Measurements from ENCODE around the gene FHAD1.

Gene FHAD1

GRCh38 chr1:15257309-15257708 is 10.3 kb downstream of the FHAD1 start:
- no peaks in the 10 kb centered on the region for H3K4me1 ChIP-seq (ENCODE audit: control insufficient read depth, low read depth, low read length)
- no peak overlapping the region for H3K4me3 ChIP-seq (ENCODE audit: low read length)
- no peaks in the 10 kb centered on the region for H3K36me3 ChIP-seq (ENCODE audit: control insufficient read depth, low read depth, low read length)
- H3K9me3 ChIP-seq (ENCODE audit: control insufficient read depth, low read depth, low read length), result no peaks in the 10 kb centered on the region
- H3K27me3 ChIP-seq (ENCODE audit: control insufficient read depth, insufficient read depth, low read length), result no peaks in the 10 kb centered on the region
- no peak overlapping the region for H3K27ac ChIP-seq (ENCODE audit: low read length)
- H3K9ac ChIP-seq (ENCODE audit: low read length), result no peak overlapping the region

GRCh38 chr1:15258833-15259621 is 12.0 kb downstream of the FHAD1 start:
- H3K4me3 ChIP-seq (ENCODE audit: low read length), result no peak overlapping the region
- no peaks in the 10 kb centered on the region for H3K9me3 ChIP-seq (ENCODE audit: control insufficient read depth, low read depth, low read length)
- H3K27me3 ChIP-seq (ENCODE audit: control insufficient read depth, insufficient read depth, low read length), result no peaks in the 10 kb centered on the region
- H3K4me1 ChIP-seq (ENCODE audit: control insufficient read depth, low read depth, low read length), result no peaks in the 10 kb centered on the region
- no peak overlapping the region for H3K9ac ChIP-seq (ENCODE audit: low read length)
- no peak overlapping the region for H3K27ac ChIP-seq (ENCODE audit: low read length)
- no peaks in the 10 kb centered on the region for H3K36me3 ChIP-seq (ENCODE audit: control insufficient read depth, low read depth, low read length)

- Histone ChIP-seq H3K4me3 (ENCODE audit: low read length) (no peak overlapping the region), H3K27ac (ENCODE audit: low read length) (no peak overlapping the region), H3K36me3 (ENCODE audit: control insufficient read depth, low read depth, low read length) (no peaks in the 10 kb centered on the region), H3K9ac (ENCODE audit: low read length) (no peak overlapping the region), H3K9me3 (ENCODE audit: control insufficient read depth, low read depth, low read length) (no peaks in the 10 kb centered on the region), H3K27me3 (ENCODE audit: control insufficient read depth, insufficient read depth, low read length) (no peaks in the 10 kb centered on the region), H3K4me1 (ENCODE audit: control insufficient read depth, low read depth, low read length) (no peaks in the 10 kb centered on the region)
Observed at GRCh38 chr1:15259622-15260007, 12.6 kb downstream of the FHAD1 start.

- no peak overlapping the region for H3K9ac ChIP-seq (ENCODE audit: low read length)
- no peaks in the 10 kb centered on the region for H3K4me1 ChIP-seq (ENCODE audit: control insufficient read depth, low read depth, low read length)
- no peaks in the 10 kb centered on the region for H3K27me3 ChIP-seq (ENCODE audit: control insufficient read depth, insufficient read depth, low read length)
- H3K4me3 ChIP-seq (ENCODE audit: low read length), result no peak overlapping the region
- no peak overlapping the region for H3K27ac ChIP-seq (ENCODE audit: low read length)
- H3K36me3 ChIP-seq (ENCODE audit: control insufficient read depth, low read depth, low read length), result no peaks in the 10 kb centered on the region
- no peaks in the 10 kb centered on the region for H3K9me3 ChIP-seq (ENCODE audit: control insufficient read depth, low read depth, low read length)
Observed at GRCh38 chr1:15260418-15261154, 13.6 kb downstream of the FHAD1 start.

DNA sequence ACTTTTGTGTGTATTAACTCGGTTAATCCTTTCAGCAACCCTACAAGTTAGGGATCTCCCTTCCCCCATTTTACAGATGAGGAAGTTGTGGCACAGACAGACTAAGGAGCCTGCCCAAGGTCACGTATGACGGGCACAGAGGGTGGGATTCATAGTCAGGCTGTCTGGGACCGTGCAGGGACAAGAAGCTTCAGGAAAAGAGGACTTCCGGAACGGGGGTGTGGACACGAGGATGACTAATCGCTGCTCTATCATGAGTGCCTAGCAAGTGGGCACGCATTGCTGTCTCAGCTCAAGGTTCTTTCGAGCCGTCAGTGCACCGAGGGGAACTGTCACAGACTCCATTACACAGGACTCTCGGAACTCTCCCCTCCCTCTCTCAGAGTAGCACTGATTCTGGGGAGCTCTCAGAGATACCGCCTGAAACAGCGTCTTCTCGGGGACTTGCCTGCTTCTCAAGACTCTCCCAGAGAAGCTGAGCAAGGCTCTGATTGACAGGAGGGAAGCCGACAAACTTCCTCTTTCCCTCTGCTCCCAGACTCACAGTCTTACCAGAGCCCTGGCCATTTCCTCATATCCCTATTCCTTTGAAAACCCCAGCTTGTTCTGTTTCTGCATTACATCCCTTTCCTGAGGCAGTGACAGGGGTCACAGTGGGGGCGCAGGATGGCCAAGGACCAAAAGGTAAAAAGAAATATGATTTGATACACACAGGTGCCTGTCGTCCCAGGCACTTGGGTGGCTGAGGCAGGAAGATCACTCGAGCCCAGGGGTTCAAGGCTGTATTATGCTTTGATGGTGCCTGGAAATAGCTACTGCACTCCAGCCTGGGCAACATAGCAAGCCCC is 14.4 kb downstream of the FHAD1 start:
- no peaks in the 10 kb centered on the region for H3K4me1 ChIP-seq (ENCODE audit: control insufficient read depth, low read depth, low read length)
- no peak overlapping the region for H3K9ac ChIP-seq (ENCODE audit: low read length)
- H3K4me3 ChIP-seq (ENCODE audit: low read length), result no peak overlapping the region
- no peaks in the 10 kb centered on the region for H3K36me3 ChIP-seq (ENCODE audit: control insufficient read depth, low read depth, low read length)
- H3K9me3 ChIP-seq (ENCODE audit: control insufficient read depth, low read depth, low read length), result no peaks in the 10 kb centered on the region
- H3K27ac ChIP-seq (ENCODE audit: low read length), result no peak overlapping the region
- no peaks in the 10 kb centered on the region for H3K27me3 ChIP-seq (ENCODE audit: control insufficient read depth, insufficient read depth, low read length)

DNA sequence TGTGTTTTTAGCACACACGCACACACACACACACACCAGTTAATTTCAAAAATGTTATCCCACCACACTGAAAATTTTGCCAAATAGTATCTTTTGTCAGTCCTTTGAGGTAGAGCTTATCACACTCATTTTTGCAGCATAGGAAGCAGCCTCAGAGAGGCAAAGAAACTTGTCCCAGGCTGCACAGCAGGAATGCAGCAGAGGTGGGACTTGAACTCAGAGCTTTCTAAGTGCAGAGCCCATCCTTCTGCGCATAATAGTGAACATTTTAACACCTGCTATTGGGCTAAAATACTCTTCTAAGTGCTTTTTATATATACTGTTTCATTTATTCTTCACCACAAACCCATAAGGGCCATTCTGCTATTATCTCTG is 15.0 kb downstream of the FHAD1 start:
- Histone ChIP-seq H3K4me1 (ENCODE audit: control insufficient read depth, low read depth, low read length) (no peaks in the 10 kb centered on the region), H3K9me3 (ENCODE audit: control insufficient read depth, low read depth, low read length) (no peaks in the 10 kb centered on the region), H3K36me3 (ENCODE audit: control insufficient read depth, low read depth, low read length) (no peaks in the 10 kb centered on the region), H3K4me3 (ENCODE audit: low read length) (no peak overlapping the region), H3K9ac (ENCODE audit: low read length) (no peak overlapping the region), H3K27me3 (ENCODE audit: control insufficient read depth, insufficient read depth, low read length) (no peaks in the 10 kb centered on the region), H3K27ac (ENCODE audit: low read length) (no peak overlapping the region)

- H3K4me1 ChIP-seq (ENCODE audit: control insufficient read depth, low read depth, low read length), result no peaks in the 10 kb centered on the region
- H3K27me3 ChIP-seq (ENCODE audit: control insufficient read depth, insufficient read depth, low read length), result no peaks in the 10 kb centered on the region
- no peak overlapping the region for H3K9ac ChIP-seq (ENCODE audit: low read length)
- no peak overlapping the region for H3K27ac ChIP-seq (ENCODE audit: low read length)
- no peak overlapping the region for H3K4me3 ChIP-seq (ENCODE audit: low read length)
- no peaks in the 10 kb centered on the region for H3K9me3 ChIP-seq (ENCODE audit: control insufficient read depth, low read depth, low read length)
- H3K36me3 ChIP-seq (ENCODE audit: control insufficient read depth, low read depth, low read length), result no peaks in the 10 kb centered on the region
Observed at GRCh38 chr1:15262706-15263105, 15.7 kb downstream of the FHAD1 start.

- no peaks in the 10 kb centered on the region for H3K36me3 ChIP-seq (ENCODE audit: control insufficient read depth, low read depth, low read length)
- no peak overlapping the region for H3K9ac ChIP-seq (ENCODE audit: low read length)
- H3K27ac ChIP-seq (ENCODE audit: low read length), result no peak overlapping the region
- H3K4me3 ChIP-seq (ENCODE audit: low read length), result no peak overlapping the region
- no peaks in the 10 kb centered on the region for H3K27me3 ChIP-seq (ENCODE audit: control insufficient read depth, insufficient read depth, low read length)
- no peaks in the 10 kb centered on the region for H3K4me1 ChIP-seq (ENCODE audit: control insufficient read depth, low read depth, low read length)
- H3K9me3 ChIP-seq (ENCODE audit: control insufficient read depth, low read depth, low read length), result no peaks in the 10 kb centered on the region
Observed at GRCh38 chr1:15264769-15265168, 17.7 kb downstream of the FHAD1 start.

GRCh38 chr1:15271196-15271595 is 24.2 kb downstream of the FHAD1 start:
- Histone ChIP-seq H3K36me3 (ENCODE audit: control insufficient read depth, low read depth, low read length) (no peaks in the 10 kb centered on the region), H3K27ac (ENCODE audit: low read length) (no peak overlapping the region), H3K9ac (ENCODE audit: low read length) (no peak overlapping the region)

GRCh38 chr1:15272009-15272781 is 25.2 kb downstream of the FHAD1 start:
- Histone ChIP-seq H3K27ac (ENCODE audit: low read length) (no peak overlapping the region), H3K9ac (ENCODE audit: low read length) (peak overlapping the region; percentile 7), H3K4me3 (ENCODE audit: low read length) (peak overlapping the region; percentile 31)

More at GRCh38 chr1:15271196-15271595, 24.2 kb downstream of the FHAD1 start:
- H3K9me3 ChIP-seq (ENCODE audit: control insufficient read depth, low read depth, low read length), result no peaks in the 10 kb centered on the region
- H3K4me1 ChIP-seq (ENCODE audit: control insufficient read depth, low read depth, low read length), result no peaks in the 10 kb centered on the region
- no peak overlapping the region for H3K4me3 ChIP-seq (ENCODE audit: low read length)
- peaks cover 7% of the 10 kb centered on the region for H3K27me3 ChIP-seq (ENCODE audit: control insufficient read depth, insufficient read depth, low read length)

GRCh38 chr1:15272782-15273127 is 25.7 kb downstream of the FHAD1 start:
- H3K9ac ChIP-seq (ENCODE audit: low read length), result peak overlapping the region; percentile 7

More at GRCh38 chr1:15272009-15272781, 25.2 kb downstream of the FHAD1 start:
- Histone ChIP-seq H3K27me3 (ENCODE audit: control insufficient read depth, insufficient read depth, low read length) (peaks cover 7% of the 10 kb centered on the region), H3K4me1 (ENCODE audit: control insufficient read depth, low read depth, low read length) (no peaks in the 10 kb centered on the region), H3K36me3 (ENCODE audit: control insufficient read depth, low read depth, low read length) (no peaks in the 10 kb centered on the region), H3K9me3 (ENCODE audit: control insufficient read depth, low read depth, low read length) (no peaks in the 10 kb centered on the region)

More at GRCh38 chr1:15272782-15273127, 25.7 kb downstream of the FHAD1 start:
- Histone ChIP-seq H3K36me3 (ENCODE audit: control insufficient read depth, low read depth, low read length) (no peaks in the 10 kb centered on the region), H3K27me3 (ENCODE audit: control insufficient read depth, insufficient read depth, low read length) (peaks cover 7% of the 10 kb centered on the region), H3K27ac (ENCODE audit: low read length) (no peak overlapping the region), H3K9me3 (ENCODE audit: control insufficient read depth, low read depth, low read length) (no peaks in the 10 kb centered on the region), H3K4me3 (ENCODE audit: low read length) (no peak overlapping the region), H3K4me1 (ENCODE audit: control insufficient read depth, low read depth, low read length) (no peaks in the 10 kb centered on the region)

Data from iPS-18a (cell line).